GM23338 (cell line): ENCODE results near the gene EFHD2.

Experiments used
- CREB1 ChIP-seq: fragments of 250-450 bp; sonication (Bioruptor Pico); IDR thresholded peaks from 2 replicates; pipeline ENCODE4 v1.5.0; 2020; ENCODE audit warnings: low read depth, mild to moderate bottlenecking, moderate library complexity
- CTCF ChIP-seq, 2 experiments: fragments of 200-600 bp in 1 of 2; sonication (generic) in 1 of 2; conservative IDR thresholded peaks; 2 replicates each; pipeline versions ENCODE4 v1.5.1 to v1.6.1; 2016 to 2017; ENCODE audit warnings: antibody characterized with exemption in 2 of 2, low read depth in 2 of 2, mild to moderate bottlenecking in 2 of 2, moderate library complexity in 1 of 2
- EZH2 ChIP-seq: fragments of 200-600 bp; sonication (generic); IDR thresholded peaks from one replicate; pipeline ENCODE4 v1.8.0; 2017; ENCODE audit warnings: antibody characterized with exemption, mild to moderate bottlenecking, low read depth; ENCODE audit not compliant: unreplicated experiment
- EZH2phosphoT487 ChIP-seq: fragments of 200-600 bp; sonication (generic); IDR thresholded peaks from one replicate; pipeline ENCODE4 v1.8.1; 2018; ENCODE audit warnings: antibody characterized with exemption; ENCODE audit not compliant: unreplicated experiment
- JUNB ChIP-seq: IDR thresholded peaks from one replicate; pipeline ENCODE4 v1.6.1; 2016; ENCODE audit warnings: antibody characterized with exemption; ENCODE audit not compliant: unreplicated experiment
- POLR2AphosphoS5 ChIP-seq: IDR thresholded peaks from 2 replicates; pipeline ENCODE4 v1.6.1; 2016; ENCODE audit warnings: antibody characterized with exemption, low read depth
- ZNF462 ChIP-seq: fragments of 250-450 bp; sonication (Bioruptor Pico); IDR thresholded peaks from 2 replicates; pipeline ENCODE4 v1.5.0; 2020; ENCODE audit warnings: mild to moderate bottlenecking, moderate library complexity
- TF ChIP-seq, protein P1 (sequence below): IDR thresholded peaks from one replicate; pipeline ENCODE4 v1.6.1; 2018; ENCODE audit warnings: antibody characterized with exemption; ENCODE audit not compliant: unreplicated experiment

DNA sequence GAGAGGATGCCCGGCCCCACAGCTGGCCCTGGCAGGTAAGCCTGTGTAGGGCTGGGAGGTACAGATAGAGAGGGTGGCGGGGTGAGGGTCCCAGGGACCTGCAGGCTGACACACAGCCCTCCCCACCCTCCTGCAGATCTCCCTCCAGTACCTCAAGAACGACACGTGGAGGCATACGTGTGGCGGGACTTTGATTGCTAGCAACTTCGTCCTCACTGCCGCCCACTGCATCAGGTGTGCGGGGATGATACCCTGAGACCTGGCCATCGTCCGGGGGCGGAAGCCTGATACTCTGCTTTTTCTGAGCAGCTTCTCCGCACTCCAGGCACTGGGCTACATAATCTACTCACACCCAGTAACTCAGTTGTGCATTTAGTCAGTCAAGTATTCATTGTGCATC is 30.7 kb downstream of the EFHD2 start:
- no peak for TF ChIP-seq CTCF (conservative IDR thresholded peaks at IDR 0.05; ENCODE audit: low read depth in 2 of 2)
- TF ChIP-seq, protein P1, sequence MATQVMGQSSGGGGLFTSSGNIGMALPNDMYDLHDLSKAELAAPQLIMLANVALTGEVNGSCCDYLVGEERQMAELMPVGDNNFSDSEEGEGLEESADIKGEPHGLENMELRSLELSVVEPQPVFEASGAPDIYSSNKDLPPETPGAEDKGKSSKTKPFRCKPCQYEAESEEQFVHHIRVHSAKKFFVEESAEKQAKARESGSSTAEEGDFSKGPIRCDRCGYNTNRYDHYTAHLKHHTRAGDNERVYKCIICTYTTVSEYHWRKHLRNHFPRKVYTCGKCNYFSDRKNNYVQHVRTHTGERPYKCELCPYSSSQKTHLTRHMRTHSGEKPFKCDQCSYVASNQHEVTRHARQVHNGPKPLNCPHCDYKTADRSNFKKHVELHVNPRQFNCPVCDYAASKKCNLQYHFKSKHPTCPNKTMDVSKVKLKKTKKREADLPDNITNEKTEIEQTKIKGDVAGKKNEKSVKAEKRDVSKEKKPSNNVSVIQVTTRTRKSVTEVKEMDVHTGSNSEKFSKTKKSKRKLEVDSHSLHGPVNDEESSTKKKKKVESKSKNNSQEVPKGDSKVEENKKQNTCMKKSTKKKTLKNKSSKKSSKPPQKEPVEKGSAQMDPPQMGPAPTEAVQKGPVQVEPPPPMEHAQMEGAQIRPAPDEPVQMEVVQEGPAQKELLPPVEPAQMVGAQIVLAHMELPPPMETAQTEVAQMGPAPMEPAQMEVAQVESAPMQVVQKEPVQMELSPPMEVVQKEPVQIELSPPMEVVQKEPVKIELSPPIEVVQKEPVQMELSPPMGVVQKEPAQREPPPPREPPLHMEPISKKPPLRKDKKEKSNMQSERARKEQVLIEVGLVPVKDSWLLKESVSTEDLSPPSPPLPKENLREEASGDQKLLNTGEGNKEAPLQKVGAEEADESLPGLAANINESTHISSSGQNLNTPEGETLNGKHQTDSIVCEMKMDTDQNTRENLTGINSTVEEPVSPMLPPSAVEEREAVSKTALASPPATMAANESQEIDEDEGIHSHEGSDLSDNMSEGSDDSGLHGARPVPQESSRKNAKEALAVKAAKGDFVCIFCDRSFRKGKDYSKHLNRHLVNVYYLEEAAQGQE: no peak
- TF ChIP-seq EZH2: no peak
- no peak for TF ChIP-seq JUNB
- no peak for TF ChIP-seq EZH2phosphoT487
- TF ChIP-seq CREB1 (CRISPR knock-in tag): no peak
- TF ChIP-seq POLR2AphosphoS5: no peak
- TF ChIP-seq ZNF462 (CRISPR knock-in tag): no peak
